Measurements from ENCODE around the gene THOC5. TPM values are rescaled to one million over a fixed set of nuclear protein-coding genes. Genes with fewer than 3 reads are reported as not detected.

THOC5 gene
- total RNA-seq, 2 donors from 2014 or later = 51.4 to 65.9 TPM

- H3K4me1 Mint-ChIP-seq = no peaks in the 10 kb centered on the region
- no peak for ATAC-seq (replicated peaks)
- H3K27ac Mint-ChIP-seq = no peak overlapping the region
- H3K9me3 Mint-ChIP-seq = no peaks in the 10 kb centered on the region
- H3K36me3 Mint-ChIP-seq (ENCODE audit: low read depth) = no peaks in the 10 kb centered on the region
- H3K4me3 Mint-ChIP-seq = no peak overlapping the region
- H3K27me3 Mint-ChIP-seq = no peaks in the 10 kb centered on the region
These were observed 97.3 kb downstream of the THOC5 start for GRCh38 chr22:29456211-29456671.

Other genes with a start within 250 kb of the THOC5 start
- gene GAS2L1, start 247.1 kb downstream of the THOC5 start, total RNA-seq = 1 to 10 TPM; 1.9 to 2.9 TPM
- under 1 TPM; 0.58 to 0.61 TPM for gene RASL10A, start 238.1 kb downstream of the THOC5 start, total RNA-seq
- gene AP1B1, start 165.2 kb downstream of the THOC5 start, total RNA-seq = 10 to 100 TPM; 33.8 to 83.7 TPM
- not detected for gene RFPL1, start 115.2 kb downstream of the THOC5 start, total RNA-seq
- 1 to 10 TPM; 1.3 to 2.9 TPM for gene NEFH, start 73.5 kb downstream of the THOC5 start, total RNA-seq
- gene NIPSNAP1, start 27.4 kb upstream of the THOC5 start, total RNA-seq = 10 to 100 TPM; 33.0 to 44.1 TPM
- 10 to 100 TPM; 28.5 to 59.9 TPM for gene NF2, start 49.9 kb upstream of the THOC5 start, total RNA-seq
- under 1 TPM in 1 of 2 donors, not detected in 1; 0.09 TPM for gene CABP7, start 166.2 kb upstream of the THOC5 start, total RNA-seq
- gene ZMAT5, start 213.2 kb upstream of the THOC5 start, total RNA-seq = 10 to 100 TPM; 17.8 to 29.7 TPM
- gene UQCR10, start 213.6 kb upstream of the THOC5 start, total RNA-seq = 100 to 1,000 TPM in 1 of 2 donors, 10 to 100 TPM in 1; 62.8 to 106 TPM

Data from activated T-helper 17 cell treated with anti-CD3 and anti-CD28 coated beads, Interleukin-2, amount 50 U/mL, for 72 hours (primary cell).